Astrocyte of the spinal cord (primary cell): ENCODE results near the gene MARCKS.

Experiments used
- DNase-seq: peaks from one replicate; pipeline ENCODE4 v3.0.0; 2011; ENCODE audit warnings: low read depth, low spot score
- H3K4me3 ChIP-seq: 2 replicates; pipeline ENCODE4 v1.5.1; 2011; ENCODE audit warnings: low read depth, mild to moderate bottlenecking, low read length, moderate library complexity
- in situ Hi-C: cut with HindIII; loops from 2 replicates; pipeline ENCODE4 v1.10.0; 2017; ENCODE audit warnings: low sequenced_read_pairs
- TF ChIP-seq, protein P1 (sequence below): IDR thresholded peaks from 2 replicates; pipeline ENCODE4 v1.5.1; 2012; ENCODE audit warnings: low read depth, mild to moderate bottlenecking, low read length, inconsistent platforms

The MARCKS gene

DNA sequence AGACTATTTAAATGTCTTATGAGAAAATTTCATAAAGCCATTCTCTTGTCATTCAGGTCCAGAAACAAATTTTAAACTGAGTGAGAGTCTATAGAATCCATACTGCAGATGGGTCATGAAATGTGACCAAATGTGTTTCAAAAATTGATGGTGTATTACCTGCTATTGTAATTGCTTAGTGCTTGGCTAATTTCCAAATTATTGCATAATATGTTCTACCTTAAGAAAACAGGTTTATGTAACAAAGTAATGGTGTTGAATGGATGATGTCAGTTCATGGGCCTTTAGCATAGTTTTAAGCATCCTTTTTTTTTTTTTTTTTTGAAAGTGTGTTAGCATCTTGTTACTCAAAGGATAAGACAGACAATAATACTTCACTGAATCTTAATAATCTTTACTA, 5.0 kb downstream of the MARCKS start:
- no peak overlapping the region for H3K4me3 ChIP-seq
- in situ Hi-C loops = no loop called here
- TF ChIP-seq, protein P1, sequence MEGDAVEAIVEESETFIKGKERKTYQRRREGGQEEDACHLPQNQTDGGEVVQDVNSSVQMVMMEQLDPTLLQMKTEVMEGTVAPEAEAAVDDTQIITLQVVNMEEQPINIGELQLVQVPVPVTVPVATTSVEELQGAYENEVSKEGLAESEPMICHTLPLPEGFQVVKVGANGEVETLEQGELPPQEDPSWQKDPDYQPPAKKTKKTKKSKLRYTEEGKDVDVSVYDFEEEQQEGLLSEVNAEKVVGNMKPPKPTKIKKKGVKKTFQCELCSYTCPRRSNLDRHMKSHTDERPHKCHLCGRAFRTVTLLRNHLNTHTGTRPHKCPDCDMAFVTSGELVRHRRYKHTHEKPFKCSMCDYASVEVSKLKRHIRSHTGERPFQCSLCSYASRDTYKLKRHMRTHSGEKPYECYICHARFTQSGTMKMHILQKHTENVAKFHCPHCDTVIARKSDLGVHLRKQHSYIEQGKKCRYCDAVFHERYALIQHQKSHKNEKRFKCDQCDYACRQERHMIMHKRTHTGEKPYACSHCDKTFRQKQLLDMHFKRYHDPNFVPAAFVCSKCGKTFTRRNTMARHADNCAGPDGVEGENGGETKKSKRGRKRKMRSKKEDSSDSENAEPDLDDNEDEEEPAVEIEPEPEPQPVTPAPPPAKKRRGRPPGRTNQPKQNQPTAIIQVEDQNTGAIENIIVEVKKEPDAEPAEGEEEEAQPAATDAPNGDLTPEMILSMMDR = no peak
- no peak for DNase-seq

- H3K4me3 ChIP-seq = no peak overlapping the region
- in situ Hi-C loops = no loop called here
- TF ChIP-seq, protein P1 = no peak
- no peak for DNase-seq
Measured at GRCh38 chr6:113870917-113871316, 13.8 kb downstream of the MARCKS start.

DNA sequence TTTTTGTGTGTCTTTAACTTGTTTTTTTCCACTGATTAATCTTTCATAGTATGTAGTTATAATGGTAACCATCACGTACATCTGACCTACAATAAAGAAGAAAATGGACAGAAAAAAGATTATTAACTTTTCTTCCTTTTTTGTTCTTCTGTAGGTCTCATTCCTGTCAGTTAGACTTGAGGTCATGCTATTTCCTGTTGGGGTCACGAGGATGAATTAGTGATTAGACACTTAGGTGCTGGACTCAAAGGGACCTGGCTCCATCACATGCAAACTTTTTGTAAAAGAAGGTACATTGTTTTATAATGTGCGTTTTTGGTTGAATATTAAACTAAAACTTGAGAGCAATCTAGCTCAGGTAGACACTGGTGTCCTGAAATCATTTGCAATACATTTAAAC, 14.8 kb downstream of the MARCKS start:
- TF ChIP-seq, protein P1 = no peak
- no peak overlapping the region for H3K4me3 ChIP-seq
- DNase-seq = no peak

DNA sequence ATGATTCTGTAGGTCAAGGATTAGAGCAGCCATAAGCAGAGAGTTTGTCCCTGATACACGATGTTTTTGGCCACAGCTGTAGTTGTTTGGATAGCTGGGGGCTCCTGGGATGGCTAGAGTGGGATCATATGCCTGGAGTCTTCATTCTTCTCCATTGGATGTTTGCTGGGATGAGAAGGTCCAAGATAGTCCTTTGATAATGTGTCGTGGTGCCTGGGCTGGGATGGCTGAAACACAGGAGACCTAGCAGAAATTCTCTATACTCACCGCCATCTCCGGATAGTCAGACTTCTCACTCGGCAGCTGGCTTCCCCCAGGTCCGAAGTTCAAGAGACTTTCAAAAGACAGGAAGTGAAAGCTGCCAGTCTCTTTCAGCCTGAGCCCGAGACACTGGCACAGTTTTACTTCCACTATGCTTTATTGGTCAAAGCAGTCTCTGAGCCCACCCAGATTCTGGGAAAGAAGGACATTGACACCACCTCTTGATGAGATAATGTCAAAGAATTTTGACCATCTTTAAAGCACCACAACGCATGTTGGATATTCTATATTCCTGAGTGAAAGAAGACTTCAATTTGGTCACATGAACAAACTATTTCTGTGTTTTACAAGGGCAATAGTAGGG, 16.0 kb downstream of the MARCKS start:
- in situ Hi-C loops = no loop called here
- no peak for DNase-seq
- no peak overlapping the region for H3K4me3 ChIP-seq
- TF ChIP-seq, protein P1 = no peak

More for the DNA sequence above, 14.8 kb downstream of the MARCKS start:
- in situ Hi-C loops = no loop called here

DNA sequence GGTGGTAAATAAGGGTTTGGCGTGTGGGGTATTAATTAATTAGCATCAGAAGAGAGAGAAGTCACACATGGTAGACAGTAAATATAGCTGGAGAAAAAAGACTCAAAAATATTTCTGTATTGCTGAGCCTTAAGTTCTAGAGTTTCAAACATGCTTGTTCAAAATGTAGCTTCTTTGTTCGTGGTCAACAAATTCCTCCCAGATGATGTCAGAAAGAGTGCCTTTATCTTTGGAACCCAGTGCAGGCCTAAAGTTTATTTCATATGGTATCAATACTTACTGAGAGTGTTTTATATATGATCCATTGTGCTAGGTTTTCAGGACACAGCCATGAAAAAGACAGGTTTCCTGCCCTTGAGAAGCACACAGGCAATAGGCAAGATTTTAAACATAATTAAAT, 18.3 kb downstream of the MARCKS start:
- in situ Hi-C loops = no loop called here

GRCh38 chr6:113876695-113877094, 19.6 kb downstream of the MARCKS start:
- no peak overlapping the region for H3K4me3 ChIP-seq
- TF ChIP-seq, protein P1 = no peak
- in situ Hi-C loops = no loop called here
- DNase-seq = no peak

More for the DNA sequence above, 18.3 kb downstream of the MARCKS start:
- TF ChIP-seq, protein P1 = no peak
- H3K4me3 ChIP-seq = no peak overlapping the region
- peak; percentile 64 for DNase-seq
